K562 (cell line): ENCODE measurements around the gene CEP128.

ENCODE experiments used
- TF ChIP-seq, protein P1 (sequence below), 2 experiments: fragments of 450-650 bp in 1 of 2; IDR thresholded peaks; 2 replicates each; pipeline ENCODE4 v1.6.1; 2011 to 2017; ENCODE audit warnings: low read depth in 2 of 2, antibody characterized with exemption in 1 of 2, borderline replicate concordance in 1 of 2, low read length in 1 of 2, mild to moderate bottlenecking in 1 of 2, mixed read lengths in 1 of 2; ENCODE audit not compliant: control insufficient read depth in 1 of 2
- TF ChIP-seq, protein P2 (sequence below): fragments of 450-650 bp; IDR thresholded peaks from 2 replicates; pipeline ENCODE4 v1.6.1; 2016

DNA sequence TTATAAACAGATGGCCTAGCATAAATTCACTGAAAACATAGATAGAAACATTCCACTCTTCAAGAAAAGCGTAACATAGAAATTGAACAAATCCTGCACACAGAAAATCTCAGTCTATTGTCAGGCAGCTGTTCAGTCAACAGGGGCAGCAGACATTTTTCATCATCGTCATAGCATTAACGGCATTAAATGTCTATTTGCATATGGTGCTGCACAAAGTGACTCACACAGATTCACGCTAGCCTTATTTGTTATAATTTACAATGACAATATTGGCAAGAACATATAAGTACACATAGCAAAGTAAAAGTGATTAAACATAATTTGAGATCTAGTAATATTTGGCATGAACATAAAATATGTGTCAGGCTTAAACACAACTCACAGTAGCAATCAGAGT lies 95.7 kb downstream of the CEP128 start:
- TF ChIP-seq, protein P1, sequence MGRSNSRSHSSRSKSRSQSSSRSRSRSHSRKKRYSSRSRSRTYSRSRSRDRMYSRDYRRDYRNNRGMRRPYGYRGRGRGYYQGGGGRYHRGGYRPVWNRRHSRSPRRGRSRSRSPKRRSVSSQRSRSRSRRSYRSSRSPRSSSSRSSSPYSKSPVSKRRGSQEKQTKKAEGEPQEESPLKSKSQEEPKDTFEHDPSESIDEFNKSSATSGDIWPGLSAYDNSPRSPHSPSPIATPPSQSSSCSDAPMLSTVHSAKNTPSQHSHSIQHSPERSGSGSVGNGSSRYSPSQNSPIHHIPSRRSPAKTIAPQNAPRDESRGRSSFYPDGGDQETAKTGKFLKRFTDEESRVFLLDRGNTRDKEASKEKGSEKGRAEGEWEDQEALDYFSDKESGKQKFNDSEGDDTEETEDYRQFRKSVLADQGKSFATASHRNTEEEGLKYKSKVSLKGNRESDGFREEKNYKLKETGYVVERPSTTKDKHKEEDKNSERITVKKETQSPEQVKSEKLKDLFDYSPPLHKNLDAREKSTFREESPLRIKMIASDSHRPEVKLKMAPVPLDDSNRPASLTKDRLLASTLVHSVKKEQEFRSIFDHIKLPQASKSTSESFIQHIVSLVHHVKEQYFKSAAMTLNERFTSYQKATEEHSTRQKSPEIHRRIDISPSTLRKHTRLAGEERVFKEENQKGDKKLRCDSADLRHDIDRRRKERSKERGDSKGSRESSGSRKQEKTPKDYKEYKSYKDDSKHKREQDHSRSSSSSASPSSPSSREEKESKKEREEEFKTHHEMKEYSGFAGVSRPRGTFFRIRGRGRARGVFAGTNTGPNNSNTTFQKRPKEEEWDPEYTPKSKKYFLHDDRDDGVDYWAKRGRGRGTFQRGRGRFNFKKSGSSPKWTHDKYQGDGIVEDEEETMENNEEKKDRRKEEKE (IDR thresholded peaks at IDR 0.05; ENCODE audit: borderline replicate concordance in 1 of 2, control insufficient read depth in 1 of 2, low read depth in 2 of 2, low read length in 1 of 2) = no peak
- TF ChIP-seq, protein P2, sequence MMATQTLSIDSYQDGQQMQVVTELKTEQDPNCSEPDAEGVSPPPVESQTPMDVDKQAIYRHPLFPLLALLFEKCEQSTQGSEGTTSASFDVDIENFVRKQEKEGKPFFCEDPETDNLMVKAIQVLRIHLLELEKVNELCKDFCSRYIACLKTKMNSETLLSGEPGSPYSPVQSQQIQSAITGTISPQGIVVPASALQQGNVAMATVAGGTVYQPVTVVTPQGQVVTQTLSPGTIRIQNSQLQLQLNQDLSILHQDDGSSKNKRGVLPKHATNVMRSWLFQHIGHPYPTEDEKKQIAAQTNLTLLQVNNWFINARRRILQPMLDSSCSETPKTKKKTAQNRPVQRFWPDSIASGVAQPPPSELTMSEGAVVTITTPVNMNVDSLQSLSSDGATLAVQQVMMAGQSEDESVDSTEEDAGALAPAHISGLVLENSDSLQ = no peak
